SH-SY5Y (cell line): ENCODE data around the gene CSRP1.

ENCODE experiments used
- GATA2 ChIP-seq: IDR thresholded peaks from 2 replicates; pipeline ENCODE4 v1.6.1; 2011; ENCODE audit warnings: mild to moderate bottlenecking, low read depth, low read length
- GATA3 ChIP-seq: IDR thresholded peaks from 2 replicates; pipeline ENCODE4 v1.6.1; 2011; ENCODE audit warnings: low read depth, mild to moderate bottlenecking, low read length, moderate library complexity

- TF ChIP-seq GATA3 (no peak), GATA2 (no peak)
Measured at GRCh38 chr1:201469645-201470074, 37.3 kb downstream of the CSRP1 start.
